Testis (tissue), 2 donors: Measurements from ENCODE around the gene ZNF880.

Experiments
- CTCF ChIP-seq, 3 experiments: fragments of 450-650 bp in 2 of 3; fragments of 200-600 bp in 1 of 3; sonication (generic) in 1 of 3; IDR thresholded peaks; one replicate each; pipeline ENCODE4 v1.5.1; 2016 to 2019; ENCODE audit warnings: antibody characterized with exemption in 3 of 3, mild to moderate bottlenecking in 2 of 3, moderate library complexity in 1 of 3
- POLR2A ChIP-seq: fragments of 450-650 bp; IDR thresholded peaks from one replicate; pipeline ENCODE4 v1.6.1; 2017; ENCODE audit warnings: antibody characterized with exemption, mild to moderate bottlenecking, moderate library complexity

- TF ChIP-seq CTCF (IDR thresholded peaks at IDR 0.05) (no peak), POLR2A (no peak)
Observed at GRCh38 chr19:52322429-52322828, 47.3 kb upstream of the ZNF880 start.
